Coronary artery (tissue), 2 donors: Measurements from ENCODE around the gene CCNL2.

Experiments used
- DNase-seq: peaks from one replicate; pipeline ENCODE4 v3.0.0-alpha.2; 2017; ENCODE audit warnings: low spot score
- H3K27ac ChIP-seq, 2 donors: fragments of 200-600 bp; sonication (generic); one replicate each; pipeline ENCODE4 v1.5.1; 2016 to 2019
- H3K4me3 ChIP-seq: fragments of 200-600 bp; sonication (generic); 2 replicates; pipeline ENCODE4 v1.5.1; 2016; ENCODE audit warnings: mild to moderate bottlenecking, moderate library complexity
- TF ChIP-seq, protein P1 (sequence below): fragments of 200-600 bp; sonication (generic); IDR thresholded peaks from one replicate; pipeline ENCODE4 v1.5.1; 2019; ENCODE audit warnings: antibody characterized with exemption

CCNL2 gene

GRCh38 chr1:1347663-1348419 is 51.3 kb downstream of the CCNL2 start:
- no peak for DNase-seq
- Histone ChIP-seq H3K4me3 (peak overlapping the region; percentile 75), H3K27ac (peak overlapping the region; percentile 40 to 86)
- TF ChIP-seq, protein P1, sequence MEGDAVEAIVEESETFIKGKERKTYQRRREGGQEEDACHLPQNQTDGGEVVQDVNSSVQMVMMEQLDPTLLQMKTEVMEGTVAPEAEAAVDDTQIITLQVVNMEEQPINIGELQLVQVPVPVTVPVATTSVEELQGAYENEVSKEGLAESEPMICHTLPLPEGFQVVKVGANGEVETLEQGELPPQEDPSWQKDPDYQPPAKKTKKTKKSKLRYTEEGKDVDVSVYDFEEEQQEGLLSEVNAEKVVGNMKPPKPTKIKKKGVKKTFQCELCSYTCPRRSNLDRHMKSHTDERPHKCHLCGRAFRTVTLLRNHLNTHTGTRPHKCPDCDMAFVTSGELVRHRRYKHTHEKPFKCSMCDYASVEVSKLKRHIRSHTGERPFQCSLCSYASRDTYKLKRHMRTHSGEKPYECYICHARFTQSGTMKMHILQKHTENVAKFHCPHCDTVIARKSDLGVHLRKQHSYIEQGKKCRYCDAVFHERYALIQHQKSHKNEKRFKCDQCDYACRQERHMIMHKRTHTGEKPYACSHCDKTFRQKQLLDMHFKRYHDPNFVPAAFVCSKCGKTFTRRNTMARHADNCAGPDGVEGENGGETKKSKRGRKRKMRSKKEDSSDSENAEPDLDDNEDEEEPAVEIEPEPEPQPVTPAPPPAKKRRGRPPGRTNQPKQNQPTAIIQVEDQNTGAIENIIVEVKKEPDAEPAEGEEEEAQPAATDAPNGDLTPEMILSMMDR: no peak

- Histone ChIP-seq H3K4me3 (peak overlapping the region; percentile 75), H3K27ac (no peak overlapping the region)
- TF ChIP-seq, protein P1: no peak
- no peak for DNase-seq
Observed at GRCh38 chr1:1347026-1347595, 52.0 kb downstream of the CCNL2 start.

DNA sequence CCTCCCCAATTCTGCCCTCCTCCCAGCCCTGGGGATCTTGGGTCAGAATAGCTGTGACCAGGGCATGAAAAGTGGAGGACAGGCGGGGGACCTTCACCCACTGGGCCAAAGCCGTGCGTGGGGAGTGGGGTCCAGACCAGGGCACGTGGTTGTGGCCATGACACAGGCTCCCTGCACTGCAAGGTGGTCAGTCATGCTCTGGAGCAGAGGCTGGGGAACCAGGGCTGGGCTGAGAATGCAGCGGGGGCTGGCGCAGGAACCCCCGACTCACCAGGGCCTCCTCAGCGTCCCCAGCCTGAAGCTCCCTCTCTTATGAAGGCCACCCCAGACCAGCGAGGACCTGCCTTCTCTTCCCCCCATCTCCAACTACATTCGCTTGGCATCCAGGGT is 52.6 kb downstream of the CCNL2 start:
- peak overlapping the region; percentile 24 for H3K4me3 ChIP-seq
- peak overlapping the region in 1 of 2 donors; percentile 21 for H3K27ac ChIP-seq

DNA sequence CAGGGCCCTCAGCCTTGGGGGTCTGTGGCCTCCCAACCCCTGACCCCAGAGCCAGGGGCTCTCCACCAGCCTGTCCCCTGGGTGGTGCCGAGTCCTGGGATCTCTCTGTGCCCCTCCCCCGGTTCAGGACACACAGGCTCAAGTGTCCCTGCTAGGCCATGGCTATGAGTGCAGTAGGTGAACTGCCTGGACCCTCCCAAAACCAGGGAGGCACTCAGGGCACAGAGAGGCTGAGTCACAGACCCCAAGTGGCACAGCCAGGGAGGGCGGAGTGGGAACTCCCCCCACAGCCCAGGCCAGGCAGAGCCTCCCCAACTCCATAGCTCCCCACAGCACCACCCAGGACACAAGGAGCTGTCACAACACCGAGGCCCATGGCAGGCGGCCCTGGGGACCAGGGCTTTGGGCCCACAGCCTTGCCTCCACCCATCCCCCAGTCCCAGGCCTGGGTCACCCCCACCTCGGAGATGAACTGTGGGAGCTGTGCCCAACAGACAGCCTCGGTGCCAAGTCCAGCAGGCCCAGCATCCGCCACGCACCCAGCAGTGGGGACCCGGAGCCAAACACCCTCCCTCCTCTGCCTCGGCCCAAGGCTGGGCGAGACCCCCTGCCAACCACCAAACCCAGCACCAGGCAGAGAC is 53.2 kb downstream of the CCNL2 start:
- no peak for DNase-seq
- peak overlapping the region; percentile 24 for H3K4me3 ChIP-seq
- TF ChIP-seq, protein P1: no peak
- H3K27ac ChIP-seq: peak overlapping the region in 1 of 2 donors; percentile 21

More for the DNA sequence above, 52.6 kb downstream of the CCNL2 start:
- DNase-seq: no peak
- TF ChIP-seq, protein P1: no peak

- H3K27ac ChIP-seq: peak overlapping the region in 1 of 2 donors; percentile 5
- no peak for DNase-seq
- TF ChIP-seq, protein P1: no peak
- no peak overlapping the region for H3K4me3 ChIP-seq
Observed at GRCh38 chr1:1345384-1345783, 53.8 kb downstream of the CCNL2 start.

DNA sequence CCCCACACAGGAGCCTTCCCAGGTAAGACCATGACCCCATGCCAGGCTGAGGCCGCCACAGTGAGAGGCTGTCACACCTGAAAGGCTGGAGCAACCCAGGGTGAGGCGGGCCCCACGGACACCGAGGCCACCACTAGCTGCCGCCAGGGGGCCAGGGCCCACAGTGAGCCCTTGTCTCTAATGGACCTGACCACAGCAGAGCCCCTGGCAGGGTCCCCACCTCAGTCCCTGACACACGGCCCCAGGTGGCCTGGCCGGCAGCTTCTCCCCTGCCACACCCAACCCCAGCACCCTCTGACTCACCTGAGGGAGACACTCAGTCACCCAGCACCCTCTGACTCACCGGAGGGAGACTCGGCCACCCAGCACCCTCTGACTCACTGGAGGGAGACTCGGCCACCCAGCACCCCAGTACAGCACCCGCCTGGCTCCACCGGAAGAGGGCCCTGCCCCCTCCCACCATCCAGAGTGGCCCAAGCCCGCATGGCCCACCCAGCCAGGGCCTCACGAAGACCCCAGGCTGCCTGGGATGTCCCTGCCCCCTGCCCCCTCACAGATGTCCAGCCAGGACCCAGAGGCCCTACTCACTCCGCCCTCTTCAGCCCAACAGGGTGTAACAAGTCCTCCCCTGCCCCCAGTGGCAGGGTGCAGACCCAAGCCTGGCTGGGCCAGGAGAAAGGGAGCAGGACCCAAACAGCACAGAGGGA is 54.3 kb downstream of the CCNL2 start:
- H3K4me3 ChIP-seq: no peak overlapping the region
- no peak for DNase-seq
- H3K27ac ChIP-seq: peak overlapping the region in 1 of 2 donors; percentile 11
- TF ChIP-seq, protein P1: no peak
